GM19328 (cell line): ENCODE results near the gene HRH3.

Source experiments
- ATAC-seq: cut with Tn5 transposase; IDR thresholded peaks from one replicate; pipeline ENCODE4 v1.9.1; 2021; ENCODE audit warnings: mild to moderate bottlenecking, moderate library complexity; ENCODE audit not compliant: unreplicated experiment

Gene HRH3

GRCh38 chr20:62201173-62202082 lies 18.6 kb downstream of the HRH3 start:
- peak; percentile 60 for ATAC-seq

DNA sequence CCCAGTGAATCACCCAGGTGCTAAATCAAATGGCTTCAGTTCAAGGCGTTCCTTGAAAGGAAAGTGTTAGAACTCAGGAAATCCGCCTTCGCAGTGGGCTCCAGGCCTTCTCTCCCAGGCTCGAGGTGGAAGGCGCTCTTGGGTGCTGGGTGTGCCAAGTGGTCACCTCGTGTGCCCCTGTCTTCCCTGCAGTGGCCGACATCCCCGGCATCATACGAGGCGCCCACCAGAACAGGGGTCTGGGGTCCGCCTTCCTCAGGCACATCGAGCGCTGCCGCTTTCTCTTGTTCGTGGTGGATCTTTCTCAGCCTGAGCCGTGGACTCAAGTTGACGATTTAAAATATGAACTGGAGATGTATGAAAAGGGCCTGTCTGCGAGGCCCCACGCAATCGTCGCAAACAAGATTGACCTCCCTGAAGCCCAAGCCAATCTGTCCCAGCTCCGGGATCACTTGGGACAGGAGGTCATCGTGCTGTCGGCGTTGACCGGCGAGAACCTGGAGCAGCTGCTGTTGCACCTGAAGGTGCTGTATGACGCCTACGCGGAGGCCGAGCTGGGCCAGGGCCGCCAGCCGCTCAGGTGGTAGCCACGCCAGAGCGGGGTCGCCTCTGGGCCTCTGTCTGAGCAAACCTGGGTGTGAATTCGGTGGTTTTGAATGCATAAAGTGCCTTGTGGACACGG lies 19.4 kb downstream of the HRH3 start:
- no peak for ATAC-seq

- ATAC-seq = no peak
Measured at GRCh38 chr20:62198931-62199330, 21.1 kb downstream of the HRH3 start.

- ATAC-seq = no peak
Measured at GRCh38 chr20:62198496-62198895, 21.6 kb downstream of the HRH3 start.

DNA sequence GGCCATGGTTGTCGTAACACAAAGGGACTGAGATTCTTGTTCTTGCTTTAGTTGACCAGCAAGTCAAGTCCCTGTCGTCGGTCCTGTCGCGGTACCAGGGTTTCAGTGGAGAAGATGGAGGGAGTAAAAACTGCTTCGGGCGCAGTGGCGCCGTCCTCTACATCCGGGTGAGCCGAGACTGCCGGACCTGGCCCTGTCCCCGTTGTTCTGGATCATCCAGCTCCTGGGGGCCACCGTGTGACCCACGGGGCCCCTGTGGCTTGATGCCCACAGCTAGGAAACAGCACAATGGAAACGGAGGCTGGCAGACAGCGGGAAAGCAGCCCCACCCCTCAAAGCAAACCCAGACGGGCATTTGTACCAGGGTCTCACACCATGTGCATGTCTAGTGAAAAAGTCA lies 22.3 kb downstream of the HRH3 start:
- ATAC-seq = no peak

DNA sequence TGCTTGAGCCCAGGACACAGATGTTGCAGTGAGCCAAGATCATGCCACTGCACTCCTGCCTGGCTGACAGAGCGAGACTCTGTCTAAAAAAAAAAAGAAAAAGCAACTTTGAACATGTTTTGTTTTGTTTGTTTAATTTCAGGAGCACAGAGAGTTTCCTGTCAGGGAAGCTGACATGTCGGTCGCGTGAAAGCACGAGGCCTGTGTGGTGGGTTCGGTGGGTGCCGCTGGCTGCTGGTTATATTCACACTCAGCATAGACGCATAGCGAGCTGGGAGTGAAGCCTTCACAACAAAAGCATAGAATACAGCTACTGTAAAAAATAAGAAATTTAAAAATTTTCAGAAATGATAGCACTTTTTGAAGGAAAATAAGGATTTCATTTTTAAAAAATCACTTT lies 22.8 kb downstream of the HRH3 start:
- no peak for ATAC-seq

DNA sequence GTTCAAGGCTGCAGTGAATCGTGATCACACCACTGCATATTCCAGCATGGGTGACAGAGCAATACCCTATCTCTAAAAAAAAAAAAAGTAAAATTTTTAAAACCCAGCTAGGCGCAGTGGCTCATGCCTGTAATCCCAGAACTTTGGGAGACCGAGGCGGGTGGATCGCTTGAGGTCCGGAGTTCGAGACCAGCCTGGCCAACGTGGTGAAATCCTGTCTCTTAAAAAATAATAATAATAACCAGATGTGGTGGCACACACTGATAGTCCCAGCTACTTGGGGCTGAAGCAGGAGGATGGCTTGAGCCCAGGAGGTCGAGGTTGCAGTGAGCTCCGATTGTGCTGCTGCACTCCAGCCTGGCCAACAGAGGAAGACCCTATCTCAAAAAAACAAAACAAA lies 23.8 kb downstream of the HRH3 start:
- ATAC-seq = no peak

DNA sequence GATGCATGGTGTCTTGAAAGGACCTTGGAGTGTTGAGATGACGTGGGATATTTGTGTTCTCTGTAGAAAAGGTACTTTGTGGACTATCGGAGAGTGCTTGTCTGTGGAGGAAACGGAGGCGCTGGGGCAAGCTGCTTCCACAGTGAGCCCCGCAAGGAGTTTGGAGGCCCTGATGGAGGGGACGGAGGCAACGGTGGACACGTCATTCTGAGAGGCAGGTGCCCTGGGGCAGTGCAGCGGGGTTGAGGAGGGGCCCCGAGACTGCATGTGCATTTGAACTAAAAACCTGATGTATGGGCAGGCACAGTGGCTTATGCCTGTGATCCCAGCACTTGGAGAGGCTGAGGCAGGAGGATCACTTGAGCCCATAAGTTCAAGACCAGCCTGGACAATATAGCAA lies 24.3 kb downstream of the HRH3 start:
- ATAC-seq = no peak

- no peak for ATAC-seq
Measured at GRCh38 chr20:62195075-62195405, 25.0 kb downstream of the HRH3 start.

GRCh38 chr20:62193079-62194025 lies 26.7 kb downstream of the HRH3 start:
- ATAC-seq = no peak

DNA sequence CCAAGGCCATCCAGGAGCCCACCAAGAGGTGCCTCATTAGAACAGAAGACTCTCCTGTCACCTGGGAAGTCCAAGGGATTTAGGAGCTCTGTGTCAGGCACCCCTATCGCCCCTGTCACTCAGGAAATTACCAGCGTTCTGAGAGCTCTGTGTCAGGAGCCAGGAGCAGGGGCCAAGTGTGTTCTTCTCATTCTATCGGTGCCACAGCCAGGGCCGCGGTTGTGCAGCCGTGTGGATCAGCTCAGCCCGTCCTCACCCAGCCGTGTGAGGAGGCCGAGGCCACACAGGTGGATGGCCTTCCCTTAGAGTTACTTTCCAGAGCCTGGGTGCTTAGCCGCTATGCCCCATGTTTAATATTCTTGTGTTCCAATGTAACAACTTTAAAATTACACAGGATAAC lies 27.4 kb downstream of the HRH3 start:
- ATAC-seq = no peak

DNA sequence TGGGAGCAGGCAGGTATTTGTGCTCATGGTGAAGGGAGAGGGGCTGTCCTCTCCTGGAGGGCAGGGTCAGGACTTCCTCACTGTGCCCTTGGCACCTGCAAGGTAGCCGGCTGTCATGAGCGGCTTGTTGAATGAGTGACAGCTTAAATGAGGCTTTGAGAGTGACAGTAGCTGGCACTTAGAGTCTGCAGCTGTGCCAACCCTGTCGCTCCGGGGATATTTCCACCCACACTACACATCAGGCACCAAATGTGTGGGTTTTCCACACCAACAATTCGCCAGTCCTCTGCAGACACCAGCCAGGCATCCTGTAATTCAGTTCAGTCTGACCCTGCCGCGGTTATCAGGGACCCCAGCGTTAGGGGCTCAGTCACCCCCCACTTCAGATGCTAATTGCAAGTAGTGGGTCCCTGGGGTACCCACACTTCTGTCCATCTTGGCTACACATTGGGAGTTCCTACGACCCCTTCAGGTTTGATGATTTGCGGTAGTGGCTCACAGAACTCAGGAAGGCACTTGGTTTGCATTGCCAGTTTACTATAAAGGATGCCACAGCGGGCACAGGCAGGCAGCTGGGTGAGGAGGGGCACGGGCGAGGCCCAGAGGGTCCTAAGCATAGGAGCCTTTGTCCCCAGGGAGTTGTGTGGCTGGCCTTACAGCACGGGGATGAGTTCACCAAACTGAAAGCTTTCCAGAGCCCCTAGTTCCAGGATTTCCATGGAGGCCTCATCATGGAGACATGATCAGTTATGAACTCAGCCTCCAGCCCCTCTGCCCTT lies 28.1 kb downstream of the HRH3 start:
- ATAC-seq = no peak

DNA sequence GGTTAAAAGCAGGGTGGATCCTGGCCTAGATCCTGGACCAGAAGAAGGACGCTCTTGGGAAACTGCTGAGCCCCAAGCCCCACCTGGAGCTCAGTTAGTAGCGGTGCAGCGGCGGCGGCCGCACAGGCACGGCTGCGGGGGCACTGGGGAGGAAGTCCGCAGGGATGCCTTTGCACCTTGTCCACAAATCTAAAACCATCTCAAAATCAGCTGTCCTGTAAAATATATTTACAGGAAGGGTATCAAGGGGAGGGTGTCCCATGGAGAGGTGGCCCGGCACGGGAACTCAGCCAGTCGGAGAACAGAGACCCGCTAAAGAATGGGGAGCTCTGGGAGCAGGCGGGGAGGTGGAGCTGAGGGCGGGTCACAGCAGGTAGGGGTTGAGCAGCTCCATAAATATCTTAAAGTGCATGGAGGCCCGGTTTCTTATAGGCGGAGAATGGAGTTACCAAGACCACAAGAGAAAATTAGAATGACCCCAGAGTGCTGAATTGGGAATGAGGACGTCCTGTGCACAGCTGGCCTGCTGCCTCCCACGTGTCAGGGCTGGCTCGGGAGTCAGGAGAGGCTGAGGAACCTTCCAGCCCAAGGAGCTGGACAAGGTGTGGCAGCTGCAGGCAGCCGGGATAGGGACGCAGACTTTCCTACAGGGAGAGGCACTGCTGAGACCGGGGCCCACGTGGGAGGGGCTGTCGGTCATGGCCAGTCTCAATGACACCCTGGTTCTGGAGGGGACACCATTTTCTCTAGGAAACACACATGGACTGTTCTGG lies 29.3 kb downstream of the HRH3 start:
- no peak for ATAC-seq

DNA sequence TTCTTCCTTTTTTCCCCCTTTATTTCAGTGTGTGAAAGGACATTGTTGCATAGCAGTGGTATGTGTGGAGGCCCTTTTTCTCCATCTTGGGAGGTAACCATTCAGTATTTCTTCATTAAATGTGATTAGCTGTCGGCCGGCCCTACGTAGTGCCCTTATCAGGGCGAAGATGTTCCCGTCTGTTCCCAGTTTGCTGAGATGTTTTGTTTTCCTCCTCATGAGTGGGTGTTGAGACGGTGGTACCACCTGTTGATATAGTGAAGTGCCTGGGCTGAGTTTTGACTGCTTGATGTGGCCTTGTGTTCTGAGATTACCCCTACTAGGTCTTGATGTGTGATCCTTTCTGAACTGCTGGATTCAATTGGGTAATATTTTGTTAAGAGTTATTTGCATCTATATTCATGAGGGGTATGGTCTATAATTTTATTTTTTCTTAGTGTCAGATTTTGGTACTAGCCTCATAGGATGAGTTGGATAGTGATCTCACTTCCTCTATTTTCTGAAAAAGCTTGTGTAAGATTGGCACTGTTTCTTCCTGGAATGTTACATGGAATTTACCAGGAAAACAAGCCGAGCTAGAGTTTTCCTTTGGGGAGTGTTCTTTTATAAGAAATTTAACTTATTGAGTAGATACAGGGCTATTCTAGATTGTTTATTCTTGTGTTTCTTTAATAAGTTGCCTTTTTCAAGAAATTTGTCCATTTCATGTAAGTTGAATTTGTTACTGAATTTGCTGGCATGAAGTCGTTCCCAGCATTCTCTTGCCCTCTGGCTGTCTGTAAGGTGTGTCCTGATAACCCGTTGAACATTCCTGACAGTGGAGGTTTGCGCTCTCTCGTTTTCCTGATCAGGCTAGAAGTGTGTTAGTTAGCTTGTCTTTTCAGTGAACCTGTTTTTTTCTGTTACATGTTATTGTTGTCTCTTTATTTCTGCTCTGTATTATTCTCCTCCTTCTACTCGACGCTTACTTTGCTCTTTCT lies 32.9 kb downstream of the HRH3 start:
- ATAC-seq = no peak

DNA sequence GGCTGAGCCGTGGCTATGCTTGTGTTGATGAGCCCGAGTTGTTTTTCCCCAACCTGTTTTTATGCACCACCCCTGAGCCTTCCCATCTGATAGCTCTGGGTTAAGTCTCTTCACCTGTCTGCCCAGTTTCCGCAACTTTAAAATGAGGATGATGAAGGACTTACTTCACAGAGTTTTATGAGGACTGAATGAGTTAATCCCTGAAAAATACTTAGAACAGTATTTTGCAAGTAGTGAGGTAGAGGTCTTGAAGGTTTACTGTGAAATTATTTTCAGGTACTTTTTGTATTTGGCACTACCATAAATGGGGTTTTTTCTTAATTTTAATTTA lies 34.0 kb downstream of the HRH3 start:
- ATAC-seq = no peak

- no peak for ATAC-seq
Measured at GRCh38 chr20:62183426-62184142, 36.5 kb downstream of the HRH3 start.

GRCh38 chr20:62182469-62183425 lies 37.3 kb downstream of the HRH3 start, which contains the start of gene MTG2:
TSS of gene MTG2 (plus strand) at chr20:62183028. CDS start at chr20:62193421, 10,393 bp downstream.
- peak; percentile 92 for ATAC-seq
